Stimulated activated CD4-positive, alpha-beta T cell treated with anti-CD3 and anti-CD28 coated beads, TNF-alpha, amount 100 ng/mL, for 48 hours (primary cell): Measurements from ENCODE around the gene ENTR1.
"Not testable (repeated sequence)": the region's sequence is repeated elsewhere in the genome, so short reads cannot be mapped to it uniquely, and the experiment has no call there.

ENCODE experiments used
- DNase-seq, 3 donors: peaks; one replicate each; pipeline ENCODE4 v3.0.0-alpha.2; 2020; ENCODE audit warnings: low read depth in 3 of 3

Gene ENTR1

GRCh38 chr9:136438548-136439480 is 28.4 kb upstream of the ENTR1 start:
- DNase-seq, result peak; percentile 22 to 43 (median 34)

GRCh38 chr9:136437839-136438547 is 27.6 kb upstream of the ENTR1 start:
- no peak for DNase-seq

GRCh38 chr9:136437430-136437829 is 27.0 kb upstream of the ENTR1 start:
- DNase-seq, result no peak

GRCh38 chr9:136436055-136436634 is 25.7 kb upstream of the ENTR1 start:
- DNase-seq, result no peak

- DNase-seq, result no peak
Measured at GRCh38 chr9:136434580-136435169, 24.3 kb upstream of the ENTR1 start.

GRCh38 chr9:136433849-136434579 is 23.6 kb upstream of the ENTR1 start:
- DNase-seq, result no peak

- no peak for DNase-seq
Measured at GRCh38 chr9:136433043-136433715, 22.8 kb upstream of the ENTR1 start.

GRCh38 chr9:136432591-136432990 is 22.2 kb upstream of the ENTR1 start:
- no peak for DNase-seq

GRCh38 chr9:136431782-136432350 is 21.5 kb upstream of the ENTR1 start:
- no peak for DNase-seq

GRCh38 chr9:136430588-136431234 is 20.3 kb upstream of the ENTR1 start:
- DNase-seq, result no peak

GRCh38 chr9:136429683-136430491 is 19.5 kb upstream of the ENTR1 start:
- DNase-seq, result no peak

- no peak for DNase-seq
Measured at GRCh38 chr9:136429075-136429628, 18.7 kb upstream of the ENTR1 start.

GRCh38 chr9:136426787-136427186 is 16.4 kb upstream of the ENTR1 start:
- DNase-seq, result no peak

- not testable (repeated sequence) for DNase-seq
Measured at GRCh38 chr9:136425367-136425766, 15.0 kb upstream of the ENTR1 start.

- DNase-seq, result no peak
Measured at GRCh38 chr9:136424750-136425362, 14.4 kb upstream of the ENTR1 start.

- DNase-seq, result no peak
Measured at GRCh38 chr9:136423432-136424146, 13.2 kb upstream of the ENTR1 start.

GRCh38 chr9:136422876-136423275 is 12.5 kb upstream of the ENTR1 start:
- no peak for DNase-seq

GRCh38 chr9:136421791-136422190 is 11.4 kb upstream of the ENTR1 start:
- no peak for DNase-seq
